ENCODE data around the gene DCTN2.
"Not testable (repeated sequence)": the region's sequence is repeated elsewhere in the genome, so short reads cannot be mapped to it uniquely, and the experiment has no call there.

The DCTN2 gene

GRCh38 chr12:57525615-57526383, 21.2 kb downstream of the DCTN2 start:
- DNase-seq, result no peak

GRCh38 chr12:57524814-57525614, 22.0 kb downstream of the DCTN2 start:
- DNase-seq, result no peak

DNA sequence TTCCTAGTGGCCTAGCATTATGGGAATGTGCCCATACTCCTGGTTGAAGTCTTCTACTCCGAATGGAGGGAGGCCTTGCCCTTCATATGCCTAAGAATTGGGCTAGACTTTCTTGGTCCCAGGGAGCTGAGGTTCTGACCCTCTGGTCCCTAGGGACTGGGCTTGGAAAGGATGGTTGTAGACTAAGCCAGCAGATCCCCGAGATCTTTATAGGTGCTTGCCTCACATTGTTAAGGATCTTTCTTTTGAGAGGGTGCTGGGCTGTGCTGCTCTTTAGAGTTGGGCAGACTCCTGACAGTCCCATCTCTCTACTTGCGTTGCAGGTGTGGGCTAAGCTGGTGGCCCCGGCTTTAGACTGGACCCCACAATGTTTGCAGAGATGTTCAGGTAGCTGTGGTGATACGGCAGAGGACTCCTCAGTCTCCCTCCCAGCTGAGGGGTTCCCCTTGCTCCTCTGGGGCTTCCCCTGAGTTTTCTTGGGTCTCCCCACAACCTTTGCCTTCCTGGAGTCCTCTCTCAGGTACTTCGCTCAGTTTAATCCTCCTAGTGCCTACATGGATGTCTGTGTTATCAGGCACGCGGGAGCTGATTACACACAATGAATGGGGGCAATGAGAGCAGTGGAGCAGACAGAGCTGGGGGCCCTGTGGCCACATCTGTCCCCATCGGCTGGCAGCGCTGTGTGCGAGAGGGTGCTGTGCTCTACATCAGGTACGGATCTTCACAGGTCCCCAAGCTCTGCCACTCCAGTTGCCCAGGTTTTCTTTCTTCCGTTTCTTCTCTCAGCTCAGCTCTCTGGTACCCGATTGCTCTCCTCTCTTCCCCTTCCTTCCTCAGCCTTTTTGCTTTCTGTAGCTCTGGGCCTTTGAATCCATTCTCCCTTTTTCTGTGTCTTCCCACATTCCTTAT, 23.0 kb downstream of the DCTN2 start:
- DNase-seq, result no peak

GRCh38 chr12:57522887-57523705, 23.9 kb downstream of the DCTN2 start:
- DNase-seq, result peak; percentile 40

- DNase-seq, result peak; percentile 78
These were observed 24.7 kb downstream of the DCTN2 start, which contains the start of gene MBD6 for GRCh38 chr12:57522011-57522886. Gene MBD6, plus strand, starts transcription at chr12:57522824. Its CDS starts 1,480 bp downstream, at chr12:57524304.

DNA sequence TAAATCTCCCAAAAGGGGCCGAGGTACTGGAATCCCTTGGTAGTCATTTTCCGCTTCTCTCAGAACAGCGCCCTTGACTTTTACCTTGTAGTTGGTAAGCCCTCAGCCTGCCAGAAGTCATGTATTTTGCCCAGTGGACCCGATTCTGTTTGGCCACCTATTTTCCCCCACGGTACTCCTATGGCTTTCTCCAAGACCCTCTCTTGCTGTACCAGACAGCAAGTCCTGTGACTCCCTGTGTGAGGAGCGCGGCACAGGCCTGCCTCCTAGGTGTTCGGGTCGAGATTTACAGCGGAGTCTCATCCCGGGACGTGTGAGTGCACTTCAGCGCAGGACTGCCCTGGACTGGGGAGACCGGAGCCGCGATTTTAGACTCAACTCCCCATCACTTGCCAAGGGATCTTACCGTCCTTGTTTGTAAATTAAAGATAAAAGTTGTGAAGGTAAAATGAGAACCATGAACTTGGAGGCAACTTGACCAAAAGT, 25.4 kb downstream of the DCTN2 start:
- DNase-seq, result peak; percentile 11

DNA sequence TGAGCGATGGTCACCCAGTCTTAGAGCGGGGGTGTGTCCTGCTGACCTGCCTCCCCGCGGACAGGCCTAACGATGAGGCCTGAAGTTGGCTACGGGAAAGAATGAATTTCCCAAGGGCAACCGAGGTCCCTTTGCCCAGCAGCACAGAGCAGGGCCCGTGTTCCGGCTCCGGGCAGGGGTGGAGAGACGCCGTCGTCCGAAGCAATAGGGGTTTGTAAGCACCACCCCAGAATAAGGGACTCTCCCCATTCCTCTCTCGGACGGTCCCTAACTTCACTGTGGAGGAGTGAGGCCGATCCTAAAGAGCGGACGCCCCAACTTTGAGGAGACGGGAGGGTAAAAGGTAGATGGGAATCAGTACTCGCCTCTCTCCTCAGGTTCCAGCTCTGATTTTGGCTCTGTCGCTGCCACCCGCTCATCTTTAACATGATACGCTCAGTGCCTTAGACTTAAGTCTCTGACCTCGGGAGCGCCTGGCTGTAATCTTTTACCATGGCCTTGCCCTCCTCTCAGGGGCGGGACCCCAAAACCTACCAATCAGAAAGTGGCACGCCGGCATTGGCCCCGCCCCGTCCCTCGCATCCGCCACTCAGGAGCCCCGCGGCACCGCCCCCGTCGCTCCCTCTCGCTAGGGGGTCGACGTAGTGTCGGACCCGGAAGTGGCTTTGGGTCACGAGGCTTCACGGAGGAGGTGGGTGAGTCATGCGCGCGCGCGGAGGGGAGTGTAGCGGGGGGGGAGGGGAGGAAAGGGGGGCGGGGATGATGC, 26.8 kb downstream of the DCTN2 start, which contains the start of gene DDIT3:
DDIT3 (minus strand) TSS at position 462 of the 766 bp plus-strand sequence. CDS start 3,108 bp downstream, outside the sequence.
- peak; percentile 99 for DNase-seq

DNA sequence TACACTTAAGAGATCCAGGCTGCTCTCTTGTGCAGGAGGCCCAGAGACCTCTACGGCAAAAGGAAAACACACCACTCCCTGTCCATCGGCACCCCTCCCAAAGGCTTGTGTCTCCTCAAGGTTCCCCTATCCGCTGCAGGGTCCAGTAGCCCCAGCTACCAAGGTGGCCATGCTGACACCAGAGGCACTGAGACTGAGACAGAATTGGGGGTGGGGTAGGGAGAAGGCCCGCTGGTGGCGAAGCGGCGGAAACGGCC, 27.3 kb downstream of the DCTN2 start:
- no peak for DNase-seq

DNA sequence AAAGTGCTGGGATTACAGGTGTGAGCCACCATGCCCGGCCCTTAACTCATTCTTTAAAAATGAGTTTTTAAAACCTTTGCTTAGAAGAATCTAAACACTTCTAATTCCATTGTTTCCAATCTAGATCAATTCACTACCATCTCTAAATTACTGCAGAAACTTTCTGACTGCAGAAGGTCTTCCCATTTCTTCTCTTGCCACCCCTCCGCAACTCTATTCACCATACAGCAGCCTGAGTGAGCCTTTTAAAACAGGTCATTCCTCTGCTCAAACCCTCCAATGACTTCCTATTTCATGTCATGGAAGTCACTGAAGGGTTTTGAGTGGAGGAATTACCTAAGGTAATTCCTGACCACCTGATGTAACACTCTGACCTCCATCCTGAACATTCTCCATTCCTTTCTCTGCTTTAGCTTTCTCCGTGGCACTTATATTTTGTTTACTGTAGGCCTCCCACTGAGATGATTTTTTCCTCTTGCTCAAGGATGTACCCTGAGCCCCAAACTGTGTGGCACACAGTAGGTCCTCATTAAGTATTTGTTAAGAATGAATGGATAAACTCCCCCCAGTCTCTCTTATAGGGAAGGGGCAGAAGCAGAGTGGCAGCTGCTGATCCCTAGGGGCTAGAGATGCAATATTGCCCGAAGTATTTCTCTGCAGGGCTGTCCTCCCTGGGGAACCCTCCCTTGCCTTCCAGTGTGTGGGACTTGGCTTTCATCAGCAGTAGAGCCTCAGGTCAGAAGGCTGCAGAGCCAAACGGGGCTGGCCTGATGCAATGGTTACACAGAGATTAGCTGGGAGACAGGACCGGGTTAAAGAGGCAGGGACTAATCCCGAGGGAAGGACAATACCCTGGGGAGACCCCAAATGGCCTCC, 27.8 kb downstream of the DCTN2 start:
- DNase-seq, result no peak

DNA sequence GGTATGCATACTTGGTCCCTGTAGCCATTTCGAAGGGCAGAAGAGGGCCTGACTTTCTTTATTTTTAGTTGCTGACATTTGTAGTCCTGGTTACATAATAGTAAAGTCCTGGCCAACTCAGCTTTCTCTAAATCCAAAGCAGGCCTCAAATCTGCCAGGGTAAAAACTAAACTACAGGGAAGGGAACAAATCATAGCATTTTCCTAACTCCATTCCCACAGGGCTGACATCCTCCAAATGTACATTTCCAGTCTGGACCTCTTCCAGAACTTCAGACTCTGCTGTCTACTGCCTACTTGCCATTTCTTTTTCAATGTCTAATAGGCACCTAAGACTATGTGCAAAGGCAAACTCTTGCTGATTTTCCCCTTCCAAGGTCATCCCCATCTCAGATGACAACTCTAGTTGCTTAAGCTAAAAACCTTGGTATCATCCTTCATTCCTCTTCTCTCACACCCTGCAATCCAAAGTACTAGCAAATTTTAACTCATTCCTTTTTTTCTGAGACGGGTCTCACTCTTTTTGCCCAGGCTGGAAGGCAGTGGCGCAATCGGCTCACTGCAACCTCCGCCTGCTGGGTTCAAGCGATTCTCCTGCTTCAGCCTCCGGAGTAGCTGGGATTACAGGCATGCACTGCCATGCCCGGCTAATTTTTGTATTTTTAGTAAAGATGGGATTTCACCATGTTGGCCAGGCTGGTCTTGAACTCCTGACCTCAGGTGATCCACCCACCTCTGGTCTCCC, 28.6 kb downstream of the DCTN2 start:
- no peak for DNase-seq

- not testable (repeated sequence) for DNase-seq
These were observed 29.3 kb downstream of the DCTN2 start for GRCh38 chr12:57517718-57518117.

GRCh38 chr12:57517187-57517586, 29.8 kb downstream of the DCTN2 start:
- DNase-seq, result no peak

DNA sequence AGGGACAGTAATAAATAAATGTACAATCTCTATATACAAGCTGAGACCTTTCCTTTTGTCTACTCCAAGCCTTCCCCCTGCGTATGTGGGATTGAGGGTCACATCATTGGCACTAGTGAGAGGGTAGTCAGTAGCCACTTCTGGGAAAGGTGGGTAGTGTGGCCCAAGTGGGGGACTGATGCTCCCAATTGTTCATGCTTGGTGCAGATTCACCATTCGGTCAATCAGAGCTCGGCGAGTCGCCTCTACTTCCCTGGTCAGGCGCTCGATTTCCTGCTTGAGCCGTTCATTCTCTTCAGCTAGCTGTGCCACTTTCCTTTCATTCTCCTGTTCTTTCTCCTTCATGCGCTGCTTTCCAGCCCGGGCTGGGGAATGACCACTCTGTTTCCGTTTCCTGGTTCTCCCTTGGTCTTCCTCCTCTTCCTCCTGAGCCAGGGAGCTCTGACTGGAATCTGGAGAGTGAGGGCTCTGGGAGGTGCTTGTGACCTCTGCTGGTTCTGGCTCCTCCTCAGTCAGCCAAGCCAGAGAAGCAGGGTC, 30.3 kb downstream of the DCTN2 start:
- DNase-seq, result no peak

DNA sequence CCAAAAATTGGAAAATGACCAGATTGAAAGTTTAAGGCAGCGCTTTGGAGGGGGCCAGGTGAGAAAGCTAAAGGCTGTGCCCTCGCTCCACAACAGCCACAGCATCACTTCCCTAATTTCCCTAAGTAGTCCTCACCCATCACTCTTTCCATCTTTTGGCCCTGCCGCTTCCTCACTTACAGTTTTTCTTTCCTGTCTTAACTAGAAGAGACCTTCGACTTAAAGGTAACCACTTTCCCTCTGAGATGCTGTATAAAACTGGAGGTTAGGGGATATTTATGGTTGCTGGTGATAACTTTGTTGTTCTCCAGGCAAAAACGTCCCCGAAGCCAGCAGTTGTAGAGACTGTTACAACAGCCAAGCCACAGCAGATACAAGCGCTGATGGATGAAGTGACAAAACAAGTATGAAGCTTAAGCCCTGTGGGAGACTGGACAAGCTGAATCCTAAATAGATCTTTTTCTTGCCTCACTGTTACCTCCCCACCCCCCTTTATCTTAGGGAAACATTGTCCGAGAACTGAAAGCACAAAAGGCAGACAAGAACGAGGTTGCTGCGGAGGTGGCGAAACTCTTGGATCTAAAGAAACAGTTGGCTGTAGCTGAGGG, 31.0 kb downstream of the DCTN2 start:
- no peak for DNase-seq

- DNase-seq, result no peak
These were observed 31.5 kb downstream of the DCTN2 start for GRCh38 chr12:57515408-57515933.

DNA sequence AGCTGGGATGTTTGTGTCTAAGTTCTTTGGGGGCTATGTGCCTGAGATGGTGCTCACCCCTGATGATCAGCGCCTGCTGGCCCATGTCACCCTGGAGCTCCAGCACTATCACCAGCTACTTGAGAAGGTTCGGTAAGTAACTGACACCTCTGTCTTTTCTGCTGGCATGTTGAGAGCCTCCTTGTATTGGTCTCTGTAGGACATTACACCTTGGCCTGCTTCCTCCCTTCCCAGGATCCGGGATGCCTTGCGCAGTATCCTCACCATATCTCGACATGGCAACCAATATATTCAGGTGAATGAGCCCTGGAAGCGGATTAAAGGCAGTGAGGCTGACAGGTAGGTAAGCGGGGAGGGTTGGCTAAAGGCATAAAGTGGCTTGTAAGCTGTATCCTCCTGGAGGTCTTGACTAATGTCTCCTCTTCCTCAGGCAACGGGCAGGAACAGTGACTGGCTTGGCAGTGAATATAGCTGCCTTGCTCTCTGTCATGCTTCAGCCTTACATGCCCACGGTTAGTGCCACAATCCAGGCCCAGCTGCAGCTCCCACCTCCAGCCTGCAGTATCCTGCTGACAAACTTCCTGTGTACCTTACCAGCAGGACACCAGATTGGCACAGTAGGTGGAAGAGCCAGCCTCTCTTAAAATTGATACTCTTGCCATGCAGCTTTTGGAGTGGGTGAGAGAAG, 32.1 kb downstream of the DCTN2 start:
- DNase-seq, result no peak

DNA sequence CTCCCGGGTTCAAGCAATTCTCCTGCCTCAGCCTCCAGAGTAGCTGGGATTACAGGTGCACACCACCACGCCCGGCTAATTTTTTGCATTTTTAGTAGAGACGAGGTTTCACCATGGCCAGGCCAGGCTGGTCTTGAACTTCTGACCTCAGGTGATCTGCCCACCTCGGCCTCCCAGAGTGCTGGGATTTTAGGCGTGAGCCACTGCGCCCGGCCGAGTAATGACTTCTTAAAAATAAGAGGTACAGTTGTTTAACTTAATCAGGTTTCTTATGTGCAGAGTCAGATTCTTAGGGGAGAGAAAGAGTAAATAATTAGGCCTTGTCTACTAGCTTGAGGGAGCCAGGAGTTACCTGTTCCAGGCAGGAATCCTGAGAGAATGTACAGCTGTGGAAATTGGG, 32.7 kb downstream of the DCTN2 start:
- DNase-seq, result not testable (repeated sequence)

Data from activated T-cell treated with anti-CD3 and anti-CD28 coated beads for 4 hours (primary cell).